Erythroblast (primary cell): ENCODE data around the gene RNPEP.
A peak's percentile ranks its signal among the peaks of the same experiment; 100 is the strongest.
"Not testable (repeated sequence)": the region's sequence is repeated elsewhere in the genome, so short reads cannot be mapped to it uniquely, and the experiment has no call there.

Experiments used
- DNase-seq, 2 experiments: peaks; one replicate each; lab custom pipeline; 2025; lab: John Stamatoyannopoulos, UW
- GATA1 ChIP-seq: IDR thresholded peaks from 2 replicates; pipeline ENCODE4 v1.6.1; 2011; ENCODE audit warnings: low read depth, mild to moderate bottlenecking, control low read depth, low read length, moderate library complexity
- POLR2A ChIP-seq: IDR thresholded peaks from 2 replicates; pipeline ENCODE4 v1.6.1; 2011; ENCODE audit warnings: mild to moderate bottlenecking, low read length

Gene RNPEP

DNA sequence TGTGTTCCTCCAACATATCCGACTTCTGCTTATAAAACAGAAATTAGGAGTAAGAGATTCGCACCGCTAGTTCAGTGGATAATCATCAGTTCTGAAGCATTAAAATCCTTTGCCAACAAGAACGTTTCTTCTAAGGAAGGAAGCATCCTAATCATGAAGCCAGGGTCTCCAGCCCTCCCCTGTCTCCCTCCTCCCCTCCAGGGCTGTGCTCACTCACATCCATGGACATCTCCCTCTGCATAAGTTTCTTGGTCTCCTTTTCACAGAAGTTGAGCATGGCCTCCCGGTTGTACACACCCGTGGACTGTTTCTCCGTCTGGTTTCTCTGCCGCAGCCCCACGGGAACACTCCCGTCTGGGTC lies 36.6 kb upstream of the RNPEP start:
- DNase-seq = no peak
- no peak for TF ChIP-seq POLR2A
- no peak for TF ChIP-seq GATA1

DNA sequence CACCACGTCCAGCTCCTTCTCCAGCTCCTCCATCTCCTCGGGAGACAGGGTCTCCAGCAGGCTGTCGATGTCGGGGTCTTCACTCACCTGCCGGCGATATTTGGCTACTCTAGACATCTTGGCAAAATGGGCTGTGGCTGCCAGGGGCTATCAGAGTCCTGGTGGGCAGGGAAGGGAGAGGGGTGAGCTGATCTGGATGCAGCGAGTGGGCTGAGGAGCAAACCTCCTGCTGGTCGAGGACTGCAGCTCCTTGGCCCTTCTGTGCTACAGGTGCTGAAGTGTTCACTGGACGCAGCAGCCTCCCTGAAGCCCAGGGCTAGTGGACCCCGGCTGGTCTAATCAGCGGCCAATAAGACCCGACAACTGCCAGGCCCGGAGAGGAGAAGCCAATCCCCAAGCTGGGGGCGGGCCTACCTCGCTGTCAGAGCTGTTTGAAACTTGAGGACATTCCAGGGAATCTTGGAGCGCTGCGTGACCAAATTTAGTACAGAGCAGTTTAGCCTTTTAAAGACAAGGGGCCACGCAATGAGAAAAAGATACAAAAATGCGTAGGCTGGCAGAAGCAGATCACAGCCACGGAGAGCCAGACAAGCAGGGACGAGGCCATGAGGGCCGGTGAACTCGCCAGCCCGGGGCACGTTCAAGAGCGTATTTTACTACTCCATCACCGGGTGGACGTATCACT lies 36.1 kb upstream of the RNPEP start, which contains the start of gene LMOD1:
LMOD1 (minus strand) TSS at position 325 of the 685 bp plus-strand sequence; CDS start at position 117, 208 bp downstream.
- TF ChIP-seq GATA1 (no peak), POLR2A (no peak)
- DNase-seq = peak; percentile 38 to 48

DNA sequence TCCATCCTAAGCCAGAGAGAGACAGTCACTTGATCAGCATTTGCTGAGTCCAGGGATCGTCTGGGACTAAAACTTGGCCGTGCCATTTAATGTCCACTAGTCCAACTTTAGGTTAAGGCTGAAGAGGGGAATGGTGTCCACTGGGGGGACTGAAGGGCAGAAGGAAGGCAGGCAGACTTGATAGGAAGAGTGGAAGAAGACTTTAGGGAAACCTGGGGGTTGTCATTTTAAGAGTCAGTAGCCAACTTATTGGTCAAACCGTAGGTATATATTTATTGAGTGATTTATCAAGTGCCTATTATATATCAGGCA lies 34.8 kb upstream of the RNPEP start:
- TF ChIP-seq GATA1 (no peak), POLR2A (no peak)
- DNase-seq = peak in 1 of 2 experiments; percentile 9

DNA sequence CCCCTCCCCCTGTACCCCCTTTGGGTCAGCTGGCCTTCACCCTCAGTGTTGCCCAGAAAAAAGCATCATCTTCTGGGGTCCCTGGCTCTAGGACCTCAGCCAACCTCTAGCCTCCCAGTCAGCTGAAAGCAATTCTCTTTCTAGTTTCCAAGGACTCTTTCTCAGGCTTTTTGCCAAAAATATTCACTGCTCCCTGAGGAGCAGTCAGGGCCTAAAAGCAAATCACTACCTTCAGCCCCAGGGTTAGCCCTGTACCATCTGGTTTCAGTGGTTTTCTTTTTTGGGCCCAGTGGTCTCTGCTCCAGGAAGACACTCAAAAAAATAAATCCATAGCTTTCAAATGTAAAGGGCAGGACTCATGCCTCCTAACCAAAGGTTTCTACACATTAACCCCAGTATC lies 33.0 kb upstream of the RNPEP start:
- TF ChIP-seq POLR2A (no peak), GATA1 (no peak)
- no peak for DNase-seq

DNA sequence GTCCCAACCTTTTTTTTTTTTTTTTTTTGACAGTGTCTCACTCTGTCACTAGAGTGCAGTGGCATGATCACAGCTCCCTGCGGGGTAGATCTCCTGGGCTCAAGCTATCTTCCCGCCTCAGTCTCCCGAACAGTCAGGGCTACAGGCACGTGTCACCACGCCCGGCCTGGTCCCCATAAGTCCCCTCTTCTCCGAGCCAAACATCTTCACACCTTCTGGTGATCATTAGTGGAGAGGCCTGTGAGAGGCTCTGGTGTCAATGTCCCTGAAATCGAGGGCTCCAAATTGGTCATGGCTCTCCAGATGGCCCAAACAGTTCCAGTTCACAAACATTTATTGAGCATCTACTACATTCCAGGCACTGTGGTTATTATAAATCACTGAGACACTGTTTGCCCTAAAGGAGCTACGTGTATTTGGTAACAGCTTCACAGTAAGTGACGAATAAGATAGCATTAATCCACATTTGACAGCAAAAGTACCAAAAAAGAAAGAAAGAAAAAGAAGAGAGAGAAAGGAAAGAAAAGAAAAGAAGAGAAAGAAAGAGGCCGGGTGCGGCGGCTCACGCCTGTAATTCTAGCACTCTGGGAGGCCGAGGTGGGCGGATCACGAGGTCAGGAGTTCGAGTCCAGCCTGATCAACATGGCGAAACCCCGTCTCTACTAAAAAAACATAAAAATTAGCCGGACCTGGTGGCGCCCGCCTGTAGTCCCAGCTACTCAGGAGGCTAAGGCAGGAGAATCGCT lies 28.0 kb upstream of the RNPEP start:
- no peak for DNase-seq
- TF ChIP-seq GATA1 (no peak), POLR2A (no peak)

DNA sequence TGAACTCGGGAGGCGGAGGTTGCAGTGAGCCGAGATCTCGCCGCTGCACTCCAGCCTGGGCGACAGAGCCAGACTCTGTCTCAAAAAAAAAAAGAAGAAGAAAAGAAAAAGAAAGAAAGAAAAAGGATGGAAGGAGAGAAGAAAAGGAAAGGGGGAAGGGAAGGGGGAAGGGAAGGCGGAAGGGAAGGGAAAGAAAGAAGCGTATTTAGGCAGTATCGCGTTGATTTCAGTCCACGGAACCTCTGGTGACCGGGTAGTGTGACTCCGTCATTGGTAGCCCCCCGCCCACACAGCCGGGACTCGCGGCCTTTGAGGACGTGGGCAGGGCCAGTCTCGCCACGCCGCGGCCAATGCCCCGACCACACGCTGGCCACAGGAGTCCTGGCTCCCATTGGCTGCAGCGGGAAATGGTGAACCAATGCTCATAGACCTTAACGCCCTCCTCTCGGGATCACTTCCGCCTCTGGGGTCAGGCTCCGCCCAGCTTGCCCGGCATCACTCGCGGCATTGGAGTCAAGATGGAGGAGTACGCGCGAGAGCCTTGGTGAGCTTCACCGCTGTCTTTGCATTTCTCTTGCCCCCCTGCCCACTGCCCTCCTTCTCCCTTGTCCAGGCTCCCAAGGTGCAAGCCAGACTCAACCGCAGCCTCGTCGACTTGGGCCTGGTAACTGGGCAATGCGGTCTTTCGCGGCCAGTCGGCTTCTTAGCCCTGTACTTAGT lies 27.3 kb upstream of the RNPEP start, which contains the start of gene TIMM17A:
TIMM17A (plus strand) TSS at position 495 of the 720 bp plus-strand sequence; CDS start at position 519, 24 bp downstream.
- TF ChIP-seq GATA1 (no peak), POLR2A (peak; percentile 99)
- peak; percentile 95 for DNase-seq

DNA sequence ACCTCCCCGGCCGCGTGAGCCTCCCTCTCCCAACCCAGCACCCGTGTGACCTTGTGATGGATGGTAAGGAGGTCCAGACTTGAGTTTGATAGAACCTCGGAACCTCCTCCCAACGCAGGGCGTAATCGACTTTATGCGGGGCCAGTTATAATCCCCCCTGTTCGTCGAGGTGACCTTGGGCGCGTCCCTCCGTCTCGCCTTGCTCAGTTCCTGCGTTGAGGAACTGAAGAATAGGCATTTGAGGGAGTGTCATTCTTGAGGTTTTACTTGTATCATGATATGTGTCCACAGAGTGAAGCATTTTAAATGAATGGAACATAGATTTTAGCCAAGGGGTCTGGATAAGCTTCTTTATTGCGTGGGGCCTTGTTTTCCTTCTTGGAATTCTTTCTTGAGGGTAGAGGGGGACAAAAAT lies 26.7 kb upstream of the RNPEP start:
- peak; percentile 83 to 85 for DNase-seq

DNA sequence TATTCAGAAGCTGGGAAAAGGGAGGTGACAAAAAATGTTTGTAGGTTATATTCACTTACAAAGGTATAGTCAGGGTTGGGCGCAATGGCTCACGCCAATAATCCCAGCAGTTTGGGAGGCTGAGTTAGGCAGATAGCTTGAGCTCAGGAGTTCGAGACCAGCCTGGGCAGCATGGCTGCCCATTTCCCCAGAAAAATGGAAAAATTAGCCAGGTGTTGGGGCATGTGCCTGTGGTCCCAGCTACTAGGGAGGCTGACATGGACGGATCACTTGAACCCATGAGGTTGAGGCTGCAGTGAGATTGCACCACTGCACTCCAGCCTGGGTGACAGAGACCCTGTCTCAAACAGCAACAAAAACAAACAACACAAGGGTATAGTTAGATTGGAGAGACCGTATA lies 24.1 kb upstream of the RNPEP start:
- TF ChIP-seq POLR2A = no peak
- TF ChIP-seq GATA1 = no peak
- no peak for DNase-seq

More for the DNA sequence above, 26.7 kb upstream of the RNPEP start:
- TF ChIP-seq GATA1 = no peak
- peak; percentile 85 for TF ChIP-seq POLR2A

DNA sequence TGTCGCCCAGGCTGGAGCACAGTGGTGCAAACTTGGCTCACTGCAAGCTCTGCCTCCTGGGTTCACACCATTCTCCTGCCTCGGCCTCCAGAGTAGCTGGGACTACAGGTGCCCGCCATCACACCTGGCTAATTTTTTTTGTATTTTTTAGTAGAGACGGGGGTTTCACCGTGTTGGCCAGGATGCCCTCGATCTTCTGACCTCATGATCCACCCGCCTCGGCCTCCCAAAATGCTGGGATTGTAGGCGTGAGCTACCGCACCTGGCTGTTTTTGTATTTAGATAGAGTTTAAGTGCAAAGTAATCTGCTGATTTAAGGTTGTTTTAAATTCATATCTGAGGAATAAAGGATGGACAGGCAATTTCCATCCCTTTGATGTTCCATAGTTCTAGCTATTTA lies 20.1 kb upstream of the RNPEP start:
- DNase-seq = not testable (repeated sequence)

DNA sequence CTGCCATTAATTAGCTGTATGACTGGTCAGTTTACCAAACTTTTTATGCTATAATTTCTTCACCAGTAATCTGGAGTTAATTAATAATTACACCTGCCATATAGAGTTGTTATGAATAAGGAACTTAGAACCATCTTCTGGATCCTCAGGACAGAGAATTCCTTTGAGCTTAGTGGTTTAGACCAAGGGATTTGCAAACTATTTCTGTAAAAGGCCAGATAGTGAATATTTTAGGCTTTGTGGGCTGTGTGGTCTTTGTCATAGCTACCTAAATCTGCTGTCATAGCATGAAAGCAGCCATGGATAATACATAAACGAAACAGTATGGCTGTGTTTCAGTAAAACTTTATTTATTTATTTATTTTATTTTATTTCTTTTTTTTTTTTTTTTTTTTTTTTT lies 18.2 kb upstream of the RNPEP start:
- TF ChIP-seq GATA1 (no peak), POLR2A (no peak)
- no peak for DNase-seq

DNA sequence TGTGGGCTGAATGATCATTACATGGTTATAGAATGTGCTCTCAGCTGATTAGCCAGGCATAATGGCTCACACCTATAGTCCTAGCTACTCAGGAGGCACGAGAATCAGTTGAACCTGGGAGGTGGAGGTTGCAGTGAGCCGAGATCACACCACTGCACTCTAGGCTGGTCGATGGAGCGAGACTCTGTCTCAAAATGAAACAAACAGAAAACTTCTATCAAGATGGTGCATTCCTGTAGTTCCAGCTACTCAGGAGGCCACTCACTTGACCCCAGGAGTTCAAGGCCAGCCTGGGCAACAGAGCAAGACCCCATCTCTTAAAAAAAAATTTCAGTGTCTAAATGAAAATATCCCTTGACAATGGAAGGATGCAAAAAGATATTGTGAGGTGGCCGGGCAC lies 16.3 kb upstream of the RNPEP start:
- no peak for DNase-seq
- TF ChIP-seq POLR2A (no peak), GATA1 (no peak)

DNA sequence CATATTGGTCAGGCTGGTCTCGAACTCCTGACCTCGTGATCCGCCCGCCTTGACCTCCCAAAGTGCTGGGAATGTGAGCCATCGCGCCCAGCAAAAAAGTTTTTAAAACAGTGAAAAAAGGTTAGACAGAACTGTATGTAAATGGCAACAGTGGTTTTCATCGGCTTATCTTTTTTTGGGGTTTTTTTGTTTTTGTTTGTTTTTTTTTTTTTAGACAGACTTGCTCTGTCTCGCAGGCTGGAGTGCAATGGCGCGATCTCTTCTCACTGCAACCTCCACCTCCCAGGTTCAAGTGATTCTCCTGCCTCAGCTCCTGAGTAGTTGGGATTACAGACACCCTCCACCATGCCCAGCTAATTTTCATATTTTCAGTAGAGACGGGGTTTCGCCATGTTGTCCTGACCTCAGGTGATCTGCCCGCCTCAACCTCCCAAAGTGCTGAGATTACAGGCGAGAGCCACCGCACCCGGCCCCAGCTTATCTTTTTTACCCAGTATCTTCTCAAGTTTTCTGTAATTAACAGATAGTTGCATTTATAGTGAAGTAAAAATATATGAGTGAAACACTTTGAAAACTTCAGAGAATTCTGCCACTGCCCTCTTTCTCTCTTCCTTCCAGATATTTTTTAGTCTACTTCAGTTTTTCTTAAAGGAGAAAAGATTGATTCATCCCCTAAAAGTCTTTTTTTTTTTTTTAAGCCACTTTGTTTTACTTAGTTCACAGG lies 14.1 kb upstream of the RNPEP start:
- peak; percentile 71 to 76 for DNase-seq
- no peak for TF ChIP-seq GATA1
- no peak for TF ChIP-seq POLR2A
